ENCODE results near the gene NTHL1. TPM values are rescaled to one million over a fixed set of nuclear protein-coding genes. Genes with fewer than 3 reads are reported as not detected.

NTHL1 gene
- total and polyA plus RNA-seq, 9 of the 15 experiments (the other 6 are each of a cell fraction or from before 2014, with no cell fraction given): 1.1 to 58.8 (median 17.6) TPM

GRCh38 chr16:2047330-2048115 is at the start of gene NTHL1, which contains the start of gene TSC2 (continued):
- peak; percentile 41; the same call in 1 of the 2 replicates for TF ChIP-seq PHF21A (IDR thresholded peaks at IDR 0.05; ENCODE audit: borderline replicate concordance, low read depth)
- peak; percentile 71 to 90; a peak in 3 of 4 replicates for TF ChIP-seq MAZ (CRISPR knock-in tag; conservative IDR thresholded peaks at IDR 0.05 in 1 of 2, IDR thresholded peaks at IDR 0.05 in 1 of 2)
- TF ChIP-seq SAFB2 (IDR thresholded peaks at IDR 0.05; ENCODE audit: borderline replicate concordance, low read depth, low read length, severe bottlenecking): no peak
- peak; percentile 60 to 94 (median 92) for TF ChIP-seq YY1 (IDR thresholded peaks at IDR 0.05; ENCODE audit: borderline replicate concordance in 1 of 3, control insufficient read depth in 1 of 3, extremely low read depth in 1 of 3, insufficient read depth in 3 of 3, insufficient read length in 1 of 3, insufficient replicate concordance in 2 of 3, low read depth in 1 of 3, low read length in 2 of 3)
- TF ChIP-seq ZBTB43 (CRISPR knock-in tag; IDR thresholded peaks at IDR 0.05): no peak
- TF ChIP-seq NFIX (CRISPR knock-in tag; IDR thresholded peaks at IDR 0.05; ENCODE audit: low read depth): no peak
- TF ChIP-seq TAL1 (IDR thresholded peaks at IDR 0.05): no peak
- no peak for TF ChIP-seq BRD4 (IDR thresholded peaks at IDR 0.05)
- no peak for TF ChIP-seq ZNF354B (CRISPR knock-in tag; IDR thresholded peaks at IDR 0.05)
- TF ChIP-seq RFX1 (IDR thresholded peaks at IDR 0.05): no peak
- peak; percentile 99 for TF ChIP-seq CXXC5 (CRISPR knock-in tag; IDR thresholded peaks at IDR 0.05)
- TF ChIP-seq ZFP30 (CRISPR knock-in tag; IDR thresholded peaks at IDR 0.05; ENCODE audit: borderline replicate concordance): no peak
- no peak for TF ChIP-seq THAP12 (CRISPR knock-in tag; IDR thresholded peaks at IDR 0.05)
- no peak for TF ChIP-seq TAF15 (IDR thresholded peaks at IDR 0.05; ENCODE audit: low read depth, low read length)
- no peak for TF ChIP-seq ZKSCAN8 (CRISPR knock-in tag; IDR thresholded peaks at IDR 0.05)
- peak; percentile 88; the same call in 1 of the 2 replicates for TF ChIP-seq ZNF766 (CRISPR knock-in tag; conservative IDR thresholded peaks at IDR 0.05)
- peak; percentile 39; the same call in 1 of the 2 replicates for TF ChIP-seq DIDO1 (tag; IDR thresholded peaks at IDR 0.05; ENCODE audit: low read depth)
- TF ChIP-seq BRF2 (IDR thresholded peaks at IDR 0.05; ENCODE audit: borderline replicate concordance, insufficient read depth, insufficient read length): no peak
- TF ChIP-seq TEAD1 (CRISPR knock-in tag; IDR thresholded peaks at IDR 0.05): peak in 1 of 2 experiments; percentile 79; a peak in 2 of 4 replicates
- no peak for TF ChIP-seq ZNF280B (CRISPR knock-in tag; IDR thresholded peaks at IDR 0.05)

Measured in K562 (cell line).